GM18507 (cell line): ENCODE measurements around the gene FAM83C.

Experiments used
- DNase-seq: peaks from one replicate; pipeline ENCODE4 v3.0.0; 2011; ENCODE audit warnings: low read depth; ENCODE audit not compliant: insufficient read length; ENCODE audit errors: extremely low spot score
- FAIRE-seq: peaks from 2 replicates; lab custom pipeline; 2011; peaks lifted over from hg19 to GRCh38; lab: Jason Lieb, UNC

FAM83C gene

DNA sequence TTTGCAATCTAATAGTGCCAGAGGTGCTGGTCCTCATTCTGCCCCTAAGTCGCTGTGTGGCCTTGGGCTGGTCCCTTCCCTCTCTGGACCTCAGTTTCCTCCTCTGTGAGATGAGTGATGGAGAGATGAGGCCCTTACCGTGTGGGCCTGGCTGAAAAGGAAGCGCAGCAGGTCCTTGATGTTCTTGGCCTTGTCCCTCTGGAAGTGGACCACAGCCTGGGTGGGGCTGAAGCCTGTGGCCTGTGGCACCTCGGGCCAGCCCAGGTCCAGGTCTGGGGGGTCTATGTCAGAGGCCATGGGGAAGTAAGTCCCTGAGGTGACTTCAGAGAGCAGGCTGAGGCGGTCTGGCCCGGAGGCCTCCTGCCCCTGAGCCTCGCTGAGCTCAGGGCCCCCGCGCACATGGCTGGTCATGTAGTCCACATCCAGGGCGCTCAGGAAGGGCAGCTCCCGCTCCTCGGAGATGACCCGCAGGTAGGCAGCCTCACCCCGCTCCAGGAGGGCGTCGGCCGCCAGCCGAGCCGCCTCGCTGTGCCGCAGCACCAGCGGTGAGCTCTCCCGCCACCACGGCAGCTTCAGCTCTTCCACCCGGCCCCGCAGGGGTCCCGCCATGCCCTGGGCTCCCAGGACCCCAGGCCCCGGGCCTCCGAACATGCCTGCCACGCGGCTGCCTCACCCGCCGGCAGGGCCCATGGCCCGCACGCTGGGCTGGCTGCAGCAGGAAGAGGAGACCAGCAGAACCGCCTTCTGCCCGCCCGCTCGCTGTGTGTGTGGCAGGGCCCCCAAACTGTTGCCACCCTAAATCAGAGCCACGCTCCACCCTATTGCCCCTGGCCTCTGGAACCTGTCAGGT, at the start of gene FAM83C:
Gene FAM83C, minus strand, starts transcription at position 772 of the 850 bp plus-strand sequence. Its CDS starts 121 bp downstream, at position 651.
- DNase-seq (no peak), FAIRE-seq (no peak)

DNA sequence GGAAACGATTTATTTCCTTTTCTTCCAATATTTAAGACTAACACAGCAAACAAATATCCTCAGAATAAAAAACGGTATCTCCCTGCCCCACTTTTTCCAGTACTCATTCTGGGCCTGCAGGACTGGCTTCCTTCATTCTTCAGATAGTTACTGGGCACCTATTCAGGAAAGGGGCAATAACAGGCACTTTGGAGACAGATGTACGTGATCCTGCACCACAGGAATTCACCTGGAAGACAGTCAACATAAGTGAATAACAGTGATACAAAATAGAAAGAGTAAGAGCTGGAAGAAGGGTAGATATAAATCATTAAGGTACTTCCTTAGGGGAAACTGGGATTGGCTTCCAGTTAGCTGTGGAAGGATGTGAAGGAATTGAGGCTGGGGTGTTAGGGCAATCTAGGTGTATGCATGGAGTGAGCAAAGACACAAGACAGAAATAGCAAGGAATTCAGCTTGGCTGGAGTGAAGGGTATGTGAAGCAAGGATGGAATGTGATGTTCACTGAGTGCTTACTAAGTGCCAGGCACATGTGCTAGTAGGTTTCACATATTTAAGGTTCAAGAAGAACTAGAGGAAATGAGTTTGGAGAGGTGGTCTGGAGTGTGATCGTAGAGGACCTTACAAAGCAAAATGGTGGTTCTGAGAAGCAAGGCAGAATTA, 49.3 kb upstream of the FAM83C start:
- FAIRE-seq = no peak

DNA sequence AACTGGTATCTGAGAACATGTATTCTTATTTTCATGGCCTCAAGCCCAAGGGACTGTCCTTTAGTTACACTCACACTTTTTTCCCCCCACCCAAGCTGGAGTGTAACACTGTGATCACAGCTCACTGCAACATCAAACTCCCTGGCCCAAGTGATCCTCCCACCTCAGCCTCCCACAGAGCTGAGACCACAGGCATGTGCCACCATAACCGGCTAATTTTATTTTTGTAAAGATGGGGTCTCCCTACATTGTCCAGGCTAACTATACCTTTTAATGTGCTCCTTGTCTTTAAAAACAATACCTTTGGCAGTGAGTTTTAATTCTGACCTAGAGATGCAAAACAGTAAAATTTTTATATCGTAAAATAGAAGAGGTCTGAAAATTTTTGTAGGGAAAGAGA, 48.2 kb upstream of the FAM83C start:
- no peak for DNase-seq
- FAIRE-seq = no peak

More for the DNA sequence above, 49.3 kb upstream of the FAM83C start:
- DNase-seq = no peak

DNA sequence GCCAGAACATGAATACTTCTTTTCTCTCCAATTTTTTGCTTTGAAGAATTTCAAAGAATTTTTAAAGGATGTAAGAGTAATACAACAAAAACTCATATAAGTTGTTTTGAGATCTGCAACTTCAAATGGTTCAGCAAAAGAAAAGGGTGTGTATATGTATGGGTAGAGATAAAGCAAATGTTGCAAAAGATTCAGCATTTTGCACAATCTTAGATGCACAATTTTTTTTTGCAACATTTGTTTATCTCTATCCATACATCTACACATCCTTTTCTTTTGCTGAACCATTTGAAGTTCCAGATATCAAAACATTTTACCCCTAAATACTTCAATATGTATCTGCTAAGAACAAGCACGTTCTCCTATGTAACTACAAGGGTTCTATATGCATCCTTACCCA, 47.4 kb upstream of the FAM83C start:
- FAIRE-seq (no peak), DNase-seq (no peak)

DNA sequence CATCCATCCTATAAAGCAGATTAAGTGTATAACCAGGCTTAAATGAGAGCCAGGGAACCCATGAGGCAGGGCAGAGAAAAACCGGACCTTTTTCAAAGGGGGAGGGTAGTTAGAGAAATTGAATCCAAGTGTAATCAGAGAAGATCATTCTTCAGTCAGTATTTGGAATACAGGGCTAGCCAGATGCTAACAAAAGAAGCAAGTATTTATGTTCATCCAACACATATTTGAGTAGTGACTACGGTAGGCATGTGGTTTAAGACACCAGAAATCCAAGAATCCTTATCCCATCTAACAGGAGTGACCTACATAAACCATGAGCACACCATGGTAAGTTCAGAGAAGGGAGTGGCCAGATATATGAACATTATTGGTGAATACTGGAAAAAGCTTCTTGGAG, 46.8 kb upstream of the FAM83C start:
- no peak for FAIRE-seq

DNA sequence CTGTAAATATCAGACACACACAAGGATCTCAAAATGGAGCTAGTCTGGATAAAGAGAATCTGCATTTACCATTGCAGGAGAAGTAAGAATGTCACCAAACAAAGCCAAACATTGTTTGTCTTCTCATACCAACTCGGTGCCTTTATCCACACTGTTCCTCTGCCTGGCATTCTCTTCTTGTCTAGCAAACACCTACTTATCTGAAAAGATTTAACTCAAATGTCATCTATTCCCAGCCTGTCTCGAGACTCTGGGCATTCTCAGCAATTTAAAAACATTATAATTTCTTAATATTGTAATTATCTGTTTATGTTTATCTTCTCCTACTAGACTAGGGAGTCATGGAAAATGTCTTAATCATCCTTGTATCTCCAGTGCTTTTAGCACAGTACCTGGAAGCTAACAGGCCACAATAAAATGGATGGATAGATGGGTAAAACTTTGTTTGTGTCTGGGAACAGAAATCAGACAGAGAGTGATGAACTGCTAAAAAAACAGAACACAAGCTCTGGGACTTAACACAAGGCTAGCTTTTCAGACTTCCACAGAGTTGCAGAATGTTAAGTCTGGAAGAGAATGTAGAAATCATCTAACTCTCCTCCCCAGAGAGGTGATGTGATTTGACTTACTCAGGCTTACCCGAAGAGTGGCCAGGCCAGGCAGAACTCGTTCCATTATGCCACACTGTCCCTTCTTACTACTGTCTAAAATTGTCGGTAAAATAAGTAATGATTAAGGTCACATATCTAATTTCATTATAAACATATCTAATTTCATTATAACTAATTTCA, 42.3 kb upstream of the FAM83C start:
- no peak for DNase-seq
- FAIRE-seq = no peak

More for the DNA sequence above, 46.8 kb upstream of the FAM83C start:
- DNase-seq = no peak

DNA sequence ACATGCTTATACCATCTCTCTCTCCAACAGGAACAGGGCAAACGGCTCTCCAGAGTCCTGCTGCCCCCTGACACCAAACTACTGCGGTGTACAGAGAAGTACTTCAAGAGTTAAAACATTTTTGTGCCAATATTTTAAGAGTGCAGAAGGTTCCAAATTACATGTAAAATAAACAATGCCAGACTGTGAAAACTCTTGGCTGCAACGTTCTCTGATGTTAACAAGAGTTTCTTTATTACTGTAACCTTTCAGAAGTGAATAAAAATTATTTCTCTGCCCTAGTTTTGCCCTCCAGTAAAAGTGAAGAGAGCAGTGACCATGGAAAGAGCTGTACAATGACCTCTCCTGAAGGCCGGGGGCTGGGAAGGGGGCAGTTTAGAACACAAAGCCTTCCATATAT, 41.4 kb upstream of the FAM83C start:
- FAIRE-seq (no peak), DNase-seq (no peak)

DNA sequence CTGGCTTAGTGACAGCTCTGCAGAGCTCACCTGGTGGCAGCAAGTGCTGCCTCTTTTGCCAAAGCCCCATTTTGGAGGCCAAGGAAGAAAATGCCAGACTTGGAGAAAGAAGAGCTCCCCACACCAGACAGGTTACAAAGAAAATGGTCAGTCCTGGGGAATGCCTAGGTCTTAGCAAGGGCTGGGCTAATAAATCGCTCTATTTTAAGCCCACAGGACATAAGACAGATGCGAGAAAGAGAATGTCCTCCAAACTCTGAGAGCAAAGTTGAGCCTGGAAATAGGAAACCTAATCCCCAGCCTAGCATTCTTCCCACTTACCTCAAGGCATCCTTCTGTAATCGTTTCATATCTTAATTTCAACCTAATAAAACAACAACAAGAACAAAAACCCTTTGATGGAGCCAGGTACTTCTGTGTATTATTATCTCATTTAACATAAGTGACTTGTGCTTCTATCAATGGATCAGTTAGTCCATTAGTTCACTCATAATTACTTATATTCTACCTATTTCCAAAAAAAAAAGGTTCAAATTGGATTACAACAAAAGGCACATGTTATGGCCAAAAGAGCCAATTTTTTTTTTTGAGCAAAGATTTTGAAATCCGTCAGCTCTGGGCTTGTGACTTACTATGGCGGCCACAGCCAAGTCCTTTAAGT, 40.4 kb upstream of the FAM83C start:
- FAIRE-seq (no peak), DNase-seq (no peak)

DNA sequence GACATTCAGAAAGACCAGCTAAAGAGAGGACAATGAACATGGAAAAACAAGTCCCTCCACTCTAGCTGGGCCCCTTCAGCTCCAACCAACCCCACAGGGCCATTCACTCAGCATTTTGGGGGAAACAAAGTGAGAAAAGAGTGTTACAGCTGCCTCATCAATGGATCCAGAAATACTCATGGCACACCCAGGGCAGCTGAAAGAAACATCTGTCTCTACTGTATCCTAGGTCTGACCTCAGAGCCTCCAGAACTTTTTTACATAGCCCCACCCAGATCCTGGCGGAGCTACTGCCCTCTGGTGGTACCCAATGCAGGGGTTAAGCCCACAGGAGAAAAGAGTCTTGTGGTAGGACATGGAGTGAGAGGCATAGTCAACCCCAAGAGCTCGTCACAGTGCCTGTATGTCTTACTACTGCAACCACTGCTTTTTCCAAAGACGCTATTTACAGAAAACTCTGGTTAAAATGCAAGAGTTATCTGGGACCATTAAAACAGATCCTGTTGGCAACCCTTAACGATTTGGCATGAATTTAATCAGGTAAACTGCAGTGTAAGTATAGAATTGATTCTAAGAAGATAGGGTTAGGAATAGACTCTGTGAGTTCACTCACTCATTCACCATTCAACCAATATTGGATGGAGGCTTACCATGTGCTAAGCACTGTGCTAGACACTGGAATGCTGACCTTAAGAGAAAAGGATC, 37.4 kb upstream of the FAM83C start:
- no peak for FAIRE-seq

DNA sequence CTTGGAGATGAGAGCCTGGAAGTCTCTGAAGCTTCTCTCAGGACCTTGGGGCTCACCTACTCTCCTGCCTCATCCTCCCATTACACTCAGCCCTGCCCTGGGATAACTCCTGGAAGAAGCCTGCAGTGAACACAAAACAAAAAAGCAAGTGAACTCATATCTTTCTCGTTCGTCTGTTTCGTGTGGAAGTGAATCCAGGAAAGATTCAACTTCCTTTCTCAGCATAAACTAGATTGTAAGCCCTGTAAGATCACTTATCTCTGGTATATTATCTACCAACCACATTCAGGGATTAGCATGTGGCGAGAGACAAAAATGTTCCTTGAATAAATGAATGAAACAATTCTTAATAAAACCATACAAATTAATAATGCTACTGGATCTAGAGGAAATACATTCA, 36.5 kb upstream of the FAM83C start:
- no peak for DNase-seq

More for the DNA sequence above, 37.4 kb upstream of the FAM83C start:
- DNase-seq = no peak

DNA sequence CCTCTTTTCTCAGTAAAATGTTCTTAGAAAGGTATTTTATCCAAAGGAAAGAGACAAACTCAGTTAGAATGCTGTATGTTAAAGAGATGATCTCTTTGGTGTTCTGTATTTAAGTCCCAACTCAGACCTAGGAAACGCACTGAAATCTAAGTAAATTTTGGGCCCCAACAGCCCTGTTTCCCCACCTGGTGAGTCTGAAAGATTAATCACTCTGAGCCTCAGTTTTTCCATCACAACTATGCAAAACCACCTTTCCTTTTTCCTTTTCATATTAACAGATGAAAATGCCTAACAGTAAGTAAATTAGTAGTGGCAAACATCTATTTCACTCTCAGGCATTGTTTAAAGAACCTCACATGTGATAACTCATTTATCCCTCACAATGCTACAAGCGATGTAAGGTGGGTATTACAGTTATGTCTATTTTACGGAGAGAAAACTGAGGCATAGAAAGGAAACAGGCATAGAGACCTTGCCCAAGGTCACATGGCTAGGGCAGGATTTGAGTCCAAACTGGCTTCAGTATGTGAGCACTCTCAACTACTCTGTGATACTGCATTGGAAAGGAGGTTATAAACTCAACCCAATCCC, 36.0 kb upstream of the FAM83C start:
- FAIRE-seq (no peak), DNase-seq (no peak)

More for the DNA sequence above, 36.5 kb upstream of the FAM83C start:
- no peak for FAIRE-seq

DNA sequence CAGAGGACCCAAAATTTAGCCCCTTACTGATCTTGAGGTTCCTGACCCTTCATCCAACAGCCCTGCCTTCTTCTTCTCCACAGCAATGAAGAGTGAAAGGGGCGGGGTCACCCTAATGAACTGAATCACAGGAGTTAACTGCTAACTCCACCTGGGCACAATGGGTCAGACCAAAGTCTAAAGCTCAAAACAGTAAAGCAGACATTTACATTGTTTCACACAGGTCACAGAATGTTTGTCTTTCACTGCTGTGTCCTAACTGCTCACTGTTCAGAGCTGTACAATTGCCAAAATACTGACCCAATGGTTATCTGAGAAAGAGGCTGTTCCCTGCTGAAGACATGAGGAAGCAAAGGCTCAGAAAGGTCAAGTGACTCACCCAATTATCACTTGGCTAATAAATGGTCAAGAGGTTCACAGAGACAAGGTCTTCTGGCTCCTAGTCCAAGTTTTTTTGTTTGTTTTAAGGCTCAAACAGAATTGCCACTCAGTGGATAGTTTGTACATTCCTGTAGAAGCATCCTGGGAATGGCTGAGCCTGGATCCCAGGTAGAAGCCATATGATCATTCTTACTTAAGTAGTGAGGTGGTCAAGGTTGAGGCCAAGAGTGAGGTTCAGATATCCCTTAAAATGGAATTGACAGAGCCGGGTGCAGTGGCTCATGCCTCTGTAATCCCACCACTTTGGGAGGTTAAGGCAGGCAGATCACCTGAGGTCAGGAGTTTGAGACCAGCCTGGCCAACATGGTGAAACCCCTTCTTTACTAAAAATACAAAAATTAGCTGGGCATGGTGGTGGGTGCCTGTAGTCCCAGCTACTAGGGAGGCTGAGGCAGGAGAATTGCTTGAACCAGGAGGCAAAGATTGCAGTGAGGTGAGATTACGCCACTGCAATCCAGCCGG, 35.1 kb upstream of the FAM83C start:
- DNase-seq (no peak), FAIRE-seq (no peak)

DNA sequence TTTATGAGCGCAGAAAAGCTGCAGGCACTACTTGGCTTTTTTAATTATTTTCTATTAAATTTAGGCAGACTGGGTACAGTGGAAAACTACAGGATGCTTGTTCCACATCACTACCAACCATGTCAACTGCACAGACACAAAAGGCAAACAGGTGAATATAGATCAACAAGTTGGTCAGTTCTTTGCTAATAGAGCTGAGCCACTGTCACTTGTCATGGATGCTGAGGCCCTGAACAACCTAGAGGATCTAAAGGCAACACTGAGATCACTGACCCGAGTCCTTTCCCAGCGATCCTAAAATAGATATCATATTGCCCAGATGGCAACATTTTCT, 34.5 kb upstream of the FAM83C start:
- FAIRE-seq = no peak

DNA sequence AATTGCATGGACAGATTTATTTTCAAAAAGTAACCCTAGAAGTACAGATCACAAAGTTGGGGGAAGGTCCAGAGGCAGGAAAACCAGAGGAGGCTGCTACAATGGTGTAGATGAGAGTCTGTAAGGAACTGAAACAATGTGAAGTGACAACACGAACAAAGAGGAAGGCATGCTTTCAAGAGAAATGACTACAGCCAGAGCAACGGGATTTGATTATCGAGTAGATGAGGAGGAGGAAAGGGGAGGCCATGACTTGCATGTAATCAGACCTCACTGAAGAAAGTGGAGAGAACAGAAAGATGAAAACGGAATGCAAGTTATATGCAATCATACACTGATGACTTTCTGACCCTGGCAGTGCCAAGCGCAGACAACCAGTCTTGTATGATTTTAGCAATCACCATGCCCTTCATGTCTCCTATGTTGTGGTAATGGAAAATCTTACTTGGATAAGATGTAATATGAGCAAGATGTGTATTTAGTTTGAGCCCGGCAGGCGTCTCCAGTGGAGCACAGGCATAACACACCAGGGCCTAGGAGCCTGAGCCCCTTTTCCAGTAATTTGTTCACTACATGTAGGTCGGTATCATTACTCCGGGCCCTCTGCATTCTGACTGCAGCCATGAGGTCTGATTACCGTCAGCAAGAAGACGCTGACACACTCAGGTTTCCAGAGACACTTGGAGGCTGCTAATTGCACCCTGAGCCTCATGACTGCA, 34.0 kb upstream of the FAM83C start:
- FAIRE-seq (no peak), DNase-seq (no peak)

More for the DNA sequence above, 34.5 kb upstream of the FAM83C start:
- no peak for DNase-seq

DNA sequence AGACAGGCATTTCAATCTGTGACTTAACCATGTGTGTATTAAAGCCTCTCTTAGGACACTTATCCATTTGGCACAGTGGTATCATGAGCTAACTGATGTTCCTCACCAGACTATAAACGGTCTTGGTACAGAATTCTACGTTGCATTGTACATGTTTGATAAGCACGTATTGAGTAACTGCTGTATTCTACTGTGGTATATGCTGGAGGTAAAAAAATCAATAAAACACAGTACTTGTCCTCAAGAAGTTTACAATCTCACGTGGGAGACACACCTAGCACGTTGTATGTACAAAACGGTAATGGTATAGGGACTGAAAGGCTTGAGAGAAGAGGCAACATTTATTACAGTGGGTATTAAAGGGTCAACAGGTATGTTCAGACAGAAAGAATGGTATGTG, 33.2 kb upstream of the FAM83C start:
- no peak for DNase-seq
- FAIRE-seq = no peak

DNA sequence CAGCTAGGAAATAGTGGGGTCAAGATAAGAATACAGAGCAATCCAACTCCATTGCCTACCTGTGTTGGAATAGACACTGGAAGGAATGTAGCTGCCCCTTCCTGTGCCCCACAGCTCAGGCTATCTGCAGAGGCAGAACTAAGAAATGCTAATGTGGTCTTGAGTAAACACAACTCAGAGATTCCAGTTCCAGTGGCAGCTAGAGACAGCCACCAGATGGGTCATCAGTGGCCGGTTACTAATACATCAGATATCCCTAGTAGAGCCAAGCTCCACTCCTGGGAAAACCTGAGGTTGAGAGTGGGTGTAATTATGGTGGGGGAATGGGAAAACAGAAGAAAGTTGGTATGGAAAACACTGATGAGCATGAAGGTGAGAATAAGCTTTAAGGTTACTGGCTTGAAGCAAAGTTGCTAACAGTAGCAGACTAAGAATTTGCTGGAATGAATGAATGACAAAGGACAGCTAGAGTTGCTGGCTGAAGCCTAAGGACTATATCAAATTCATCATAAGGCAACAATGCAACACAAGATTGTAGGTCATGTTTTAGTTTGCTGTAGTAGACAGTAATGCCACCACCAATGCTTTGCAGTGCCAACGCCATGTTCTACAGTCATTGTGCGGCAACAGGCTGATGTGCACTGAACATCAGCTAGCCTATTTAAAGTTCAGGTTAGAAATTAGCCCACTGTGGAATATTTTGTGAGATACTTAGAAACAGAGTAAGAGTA, 28.3 kb upstream of the FAM83C start:
- FAIRE-seq (no peak), DNase-seq (no peak)

DNA sequence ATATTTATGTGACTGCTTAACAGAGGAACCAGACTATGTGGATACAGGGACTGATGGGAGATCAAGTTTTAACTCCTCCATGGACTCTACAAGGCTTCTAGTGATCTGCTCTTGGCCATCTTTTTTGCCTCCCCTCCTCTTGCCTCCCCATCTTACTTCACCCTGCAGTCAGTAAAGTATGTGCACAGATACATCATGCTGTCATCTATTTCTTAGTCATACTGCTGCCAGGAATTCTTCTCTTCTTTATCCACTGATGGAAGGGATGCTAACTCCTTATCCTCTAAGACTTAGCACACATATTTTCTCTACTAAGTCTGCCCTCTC, 27.6 kb upstream of the FAM83C start:
- DNase-seq (no peak), FAIRE-seq (no peak)
